CMK (cell line): Measurements from ENCODE around the gene PGS1.

Source experiments
- DNase-seq: peaks from one replicate; pipeline ENCODE4 v3.0.0-alpha.2; 2010; ENCODE audit warnings: low read depth

Gene PGS1

GRCh38 chr17:78346605-78347250 lies 31.7 kb upstream of the PGS1 start:
- DNase-seq: no peak

DNA sequence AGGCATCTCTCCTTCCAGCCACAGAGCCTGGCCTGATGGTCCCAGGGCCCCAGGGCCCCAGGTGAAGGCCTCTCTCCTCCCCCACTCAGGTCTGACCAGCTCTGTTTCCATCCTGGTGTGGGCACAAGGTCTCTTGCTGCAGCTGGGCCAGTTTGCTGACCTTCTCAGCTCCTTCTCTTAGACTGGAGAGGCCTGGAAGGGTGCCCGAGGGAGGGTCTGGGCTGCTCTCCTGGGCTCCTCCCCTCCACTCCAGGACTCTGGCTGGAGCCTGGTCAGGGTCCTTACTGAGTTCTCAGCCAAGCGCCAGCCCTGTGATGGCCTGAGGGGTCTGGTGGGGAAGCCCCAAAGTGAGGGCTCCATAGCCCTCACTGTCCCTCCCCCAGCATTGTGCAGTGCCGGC lies 31.0 kb upstream of the PGS1 start:
- no peak for DNase-seq

DNA sequence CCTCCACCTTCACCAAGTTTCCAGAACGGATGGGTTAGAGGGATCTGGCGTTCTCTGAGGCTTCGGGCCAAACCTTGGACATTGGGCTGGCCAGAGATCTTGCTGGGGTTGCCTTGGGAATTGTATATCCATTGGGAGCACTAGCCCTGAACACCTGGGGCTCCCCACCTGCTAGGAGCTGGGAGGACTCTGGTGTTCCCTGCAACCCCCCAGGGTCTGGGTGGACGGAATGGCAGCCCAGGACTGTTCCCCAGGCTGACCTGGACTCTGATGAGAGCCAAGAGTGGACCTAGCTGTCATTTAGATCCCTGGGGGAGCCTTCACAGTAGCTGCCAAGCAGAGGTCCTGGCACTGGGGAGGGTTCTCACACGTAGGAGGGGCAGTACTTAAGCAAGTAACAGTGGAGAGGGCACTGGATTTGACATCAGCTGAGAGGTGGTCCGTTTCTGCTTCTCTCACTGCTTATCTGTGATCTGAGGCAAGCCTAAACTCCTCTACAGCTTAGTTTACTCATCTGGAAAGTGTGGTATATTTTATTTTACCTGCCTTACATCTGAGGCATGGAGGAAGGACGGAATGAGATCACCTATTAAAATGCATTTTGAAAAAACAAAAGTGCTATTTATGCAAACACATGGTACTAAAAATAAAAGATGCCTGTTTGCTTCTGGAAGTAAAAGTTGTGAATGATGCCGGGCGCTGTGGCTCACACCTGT lies 30.2 kb upstream of the PGS1 start:
- no peak for DNase-seq

DNA sequence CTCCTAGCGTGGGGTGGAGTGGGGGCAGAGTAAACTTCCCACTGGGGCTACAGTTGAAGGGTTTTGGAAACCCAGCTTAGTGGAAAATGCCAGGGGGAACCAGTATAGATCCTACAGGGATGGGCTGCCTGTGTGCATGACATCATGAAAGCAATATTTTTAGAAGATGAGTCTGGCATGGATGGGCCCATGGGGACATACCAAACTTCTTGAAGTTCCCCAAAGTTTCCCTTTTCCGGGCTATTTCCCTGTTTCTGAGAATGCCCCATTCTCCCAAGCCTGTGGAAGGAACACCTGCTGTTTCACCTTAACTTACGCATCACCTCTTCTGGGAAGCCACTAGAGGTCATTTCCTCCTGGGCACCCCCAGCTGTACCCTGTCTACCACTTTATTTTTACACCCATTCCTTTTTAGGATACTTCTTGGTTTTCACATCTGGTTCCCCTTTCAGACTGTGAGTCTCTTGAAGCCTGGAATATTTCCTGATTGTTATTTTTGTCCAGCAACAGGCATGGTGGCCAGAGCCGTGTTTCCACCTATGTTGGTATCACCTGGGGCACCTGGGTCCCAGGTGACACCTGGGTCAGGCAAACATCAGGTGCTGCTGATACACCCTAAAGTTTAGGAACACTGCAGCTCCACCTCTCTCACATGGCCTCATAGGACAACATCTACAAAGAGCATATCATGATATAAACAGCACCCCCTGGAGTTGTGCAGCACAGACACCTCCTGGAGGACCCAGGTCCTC lies 28.4 kb upstream of the PGS1 start:
- no peak for DNase-seq

DNA sequence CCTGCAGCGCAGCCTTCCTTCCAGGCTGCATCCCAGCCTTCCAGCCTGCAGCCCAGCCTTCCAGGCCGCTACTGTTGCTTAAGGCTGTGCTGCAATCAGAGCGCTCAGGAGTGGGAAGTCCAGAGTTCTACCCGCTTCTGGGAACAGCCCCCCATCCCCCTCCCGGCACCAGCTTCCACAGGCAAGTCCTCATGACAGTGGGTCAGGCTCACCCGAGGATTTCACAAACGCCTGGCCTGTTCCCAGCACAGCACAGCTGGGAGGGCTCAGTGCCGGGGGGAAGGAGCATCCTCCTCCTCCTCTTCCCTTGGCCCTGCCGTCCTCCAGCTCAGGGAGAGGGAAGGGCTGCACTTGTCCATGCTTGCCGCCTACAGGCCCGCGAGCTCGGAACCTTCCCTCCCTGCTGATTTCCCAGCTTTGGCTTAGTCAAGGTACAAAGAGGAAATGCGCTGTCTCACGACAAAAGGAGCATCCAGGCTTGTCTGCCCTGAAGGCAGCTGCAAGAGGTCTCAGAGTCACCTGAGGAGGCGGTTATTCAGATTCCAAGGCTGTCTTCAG lies 26.9 kb upstream of the PGS1 start:
- no peak for DNase-seq

DNA sequence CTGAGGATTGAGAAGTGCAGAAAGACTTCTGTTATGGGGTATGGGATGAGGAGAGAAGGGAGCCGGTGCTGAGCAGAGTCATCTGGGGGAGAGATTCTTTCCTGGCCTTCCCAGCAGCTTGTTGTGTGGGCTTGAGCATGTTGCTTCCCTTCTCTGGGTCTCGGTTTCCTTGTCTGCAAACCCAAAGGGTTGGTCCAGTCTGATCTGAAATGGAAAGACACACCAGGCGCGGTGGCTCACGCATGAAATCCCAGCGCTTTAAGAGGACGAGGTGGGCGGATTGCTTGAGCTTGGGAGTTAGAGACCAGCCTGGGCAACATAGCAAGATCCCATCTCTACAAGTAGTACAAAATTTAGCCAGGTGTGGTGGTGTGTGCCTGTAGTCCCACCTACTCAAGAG lies 24.6 kb upstream of the PGS1 start:
- no peak for DNase-seq

GRCh38 chr17:78355045-78355641 lies 23.3 kb upstream of the PGS1 start:
- no peak for DNase-seq

DNA sequence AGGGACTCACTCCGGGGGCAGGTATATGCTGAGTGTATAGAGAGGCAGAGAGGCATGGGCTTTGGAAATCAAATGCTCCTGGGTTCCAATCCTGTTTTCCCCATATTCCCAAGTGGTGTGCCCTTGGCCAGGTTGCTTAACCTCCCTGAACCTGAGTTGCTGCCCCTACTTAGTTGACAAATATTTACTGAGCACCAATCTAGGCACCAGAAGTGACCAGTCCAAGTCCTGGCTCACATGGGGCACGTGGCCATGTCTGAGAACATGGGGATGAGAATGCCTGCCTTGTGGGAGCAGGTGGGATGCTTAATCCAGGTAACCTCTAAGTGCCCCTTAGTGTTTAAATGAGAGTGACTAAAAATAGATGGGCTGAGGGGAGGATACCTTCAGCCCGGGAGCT lies 22.7 kb upstream of the PGS1 start:
- DNase-seq: no peak

GRCh38 chr17:78356101-78356713 lies 22.2 kb upstream of the PGS1 start:
- no peak for DNase-seq

GRCh38 chr17:78357177-78357586 lies 21.3 kb upstream of the PGS1 start:
- no peak for DNase-seq

GRCh38 chr17:78357672-78358537 lies 20.5 kb upstream of the PGS1 start:
- DNase-seq: no peak

GRCh38 chr17:78358538-78359320 lies 19.7 kb upstream of the PGS1 start:
- no peak for DNase-seq

- no peak for DNase-seq
These were observed 19.0 kb upstream of the PGS1 start for GRCh38 chr17:78359321-78359996.

- DNase-seq: peak; percentile 76
These were observed 18.5 kb upstream of the PGS1 start, which contains the start of gene SOCS3 for GRCh38 chr17:78359997-78360370. SOCS3 (minus strand) TSS chr17:78360077; CDS start chr17:78359095, 982 bp downstream.

DNA sequence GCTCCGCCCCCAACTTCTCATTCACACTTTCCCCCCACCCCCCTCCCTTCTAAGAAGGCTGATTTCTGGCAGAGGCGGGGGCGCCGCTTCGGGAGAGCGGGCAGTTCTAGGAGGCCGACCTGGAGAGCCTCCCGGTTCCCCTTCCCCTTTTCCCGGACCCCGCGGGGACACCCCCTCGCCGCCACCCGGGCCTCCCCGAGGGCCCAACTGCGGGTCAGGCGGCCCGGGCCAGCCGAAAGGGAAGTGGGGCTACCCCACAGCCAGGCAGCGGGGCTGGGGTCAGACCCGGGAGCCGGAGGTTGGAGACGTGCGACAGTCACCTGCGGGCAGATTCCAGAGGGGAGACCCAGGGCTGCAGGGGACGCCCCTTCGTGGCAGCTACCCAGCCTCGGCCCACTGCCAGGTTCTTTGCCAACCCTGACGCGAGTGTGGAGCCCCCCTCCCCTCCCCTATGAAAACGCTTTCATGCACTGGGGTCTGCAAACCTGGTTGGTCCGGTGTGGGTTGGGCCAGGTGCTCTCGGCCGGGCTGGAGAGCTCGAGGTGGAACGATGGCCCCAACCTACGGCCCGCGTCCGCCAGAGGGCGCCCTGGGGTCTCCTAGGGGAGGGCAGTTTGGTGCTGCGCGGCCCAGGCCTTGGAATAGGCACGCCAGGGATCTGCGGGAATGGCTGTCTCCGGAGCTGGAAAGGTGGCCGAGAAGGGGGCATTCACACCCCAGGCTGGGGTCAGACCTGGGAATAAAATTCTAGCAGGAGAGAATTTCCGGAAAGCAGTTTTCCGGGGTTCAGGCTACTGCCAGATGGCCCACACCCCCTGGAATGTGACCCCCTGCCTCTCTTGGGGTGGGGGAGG lies 17.9 kb upstream of the PGS1 start:
- peak; percentile 59 for DNase-seq

GRCh38 chr17:78361225-78361701 lies 17.2 kb upstream of the PGS1 start:
- no peak for DNase-seq

- no peak for DNase-seq
These were observed 16.2 kb upstream of the PGS1 start for GRCh38 chr17:78362232-78362631.

DNA sequence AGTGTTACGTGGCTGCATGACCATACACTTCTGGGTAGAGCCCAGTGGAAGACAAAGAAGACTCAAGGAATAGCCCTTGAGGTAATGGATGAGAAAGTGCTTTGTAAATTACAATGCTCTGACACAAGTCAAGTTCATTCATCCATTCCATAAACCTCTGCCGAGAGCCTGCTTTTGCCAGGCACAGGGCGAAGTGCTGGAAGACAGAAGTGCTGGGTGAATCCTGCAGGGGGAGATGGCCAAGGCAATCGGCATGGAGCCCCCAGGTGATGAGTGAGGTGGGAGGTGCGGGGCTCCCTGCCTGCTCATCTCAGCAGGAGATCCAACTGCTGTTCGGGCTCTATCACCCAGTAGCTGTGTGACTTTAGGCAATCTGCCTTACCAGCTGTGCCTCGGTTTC lies 15.8 kb upstream of the PGS1 start:
- no peak for DNase-seq
